ES-I3 (cell line): ENCODE measurements around the gene NRIP3.
"Not testable (repeated sequence)": the region's sequence is repeated elsewhere in the genome, so short reads cannot be mapped to it uniquely, and the experiment has no call there.

Experiments used
- H3K36me3 ChIP-seq: 2 replicates; pipeline ENCODE4 v1.6.1; 2013; ENCODE audit warnings: mild to moderate bottlenecking, low read length, control low read depth, moderate library complexity; ENCODE audit not compliant: insufficient read depth
- H3K4me1 ChIP-seq: 2 replicates; pipeline ENCODE4 v1.6.1; 2013; ENCODE audit warnings: mild to moderate bottlenecking, control low read depth, low read length; ENCODE audit not compliant: insufficient read depth
- H3K9ac ChIP-seq: 2 replicates; pipeline ENCODE4 v1.6.1; 2013; ENCODE audit warnings: low read depth, mild to moderate bottlenecking, low read length, moderate library complexity
- H3K9me3 ChIP-seq: 2 replicates; pipeline ENCODE4 v1.6.1; 2013; ENCODE audit warnings: mild to moderate bottlenecking, low read length, moderate library complexity; ENCODE audit not compliant: control insufficient read depth, insufficient read depth

NRIP3 gene

GRCh38 chr11:9028581-9028980 is 24.8 kb upstream of the NRIP3 start:
- no peaks in the 10 kb centered on the region for H3K36me3 ChIP-seq
- H3K4me1 ChIP-seq: no peaks in the 10 kb centered on the region
- no peak overlapping the region for H3K9ac ChIP-seq
- no peaks in the 10 kb centered on the region for H3K9me3 ChIP-seq

GRCh38 chr11:9025101-9025850 is 21.5 kb upstream of the NRIP3 start:
- H3K9ac ChIP-seq: no peak overlapping the region
- no peaks in the 10 kb centered on the region for H3K9me3 ChIP-seq
- no peaks in the 10 kb centered on the region for H3K4me1 ChIP-seq
- no peaks in the 10 kb centered on the region for H3K36me3 ChIP-seq

GRCh38 chr11:9022961-9023680 is 19.3 kb upstream of the NRIP3 start:
- no peaks in the 10 kb centered on the region for H3K4me1 ChIP-seq
- H3K9ac ChIP-seq: no peak overlapping the region
- no peaks in the 10 kb centered on the region for H3K36me3 ChIP-seq

GRCh38 chr11:9020916-9021315 is 17.1 kb upstream of the NRIP3 start:
- H3K4me1 ChIP-seq: no peaks in the 10 kb centered on the region
- no peaks in the 10 kb centered on the region for H3K9me3 ChIP-seq
- no peaks in the 10 kb centered on the region for H3K36me3 ChIP-seq
- H3K9ac ChIP-seq: no peak overlapping the region

More at GRCh38 chr11:9022961-9023680, 19.3 kb upstream of the NRIP3 start:
- no peaks in the 10 kb centered on the region for H3K9me3 ChIP-seq

GRCh38 chr11:9019861-9020260 is 16.1 kb upstream of the NRIP3 start:
- no peaks in the 10 kb centered on the region for H3K9me3 ChIP-seq
- no peaks in the 10 kb centered on the region for H3K36me3 ChIP-seq
- H3K4me1 ChIP-seq: no peaks in the 10 kb centered on the region; the same call in 1 of the 2 replicates
- no peak overlapping the region for H3K9ac ChIP-seq

- H3K36me3 ChIP-seq: no peaks in the 10 kb centered on the region
- H3K4me1 ChIP-seq: no peaks in the 10 kb centered on the region; the same call in 1 of the 2 replicates
- H3K9me3 ChIP-seq: no peaks in the 10 kb centered on the region
- no peak overlapping the region for H3K9ac ChIP-seq
These were observed 14.0 kb upstream of the NRIP3 start for GRCh38 chr11:9017773-9018172.

- no peaks in the 10 kb centered on the region for H3K36me3 ChIP-seq
- no peaks in the 10 kb centered on the region for H3K9me3 ChIP-seq
- no peak overlapping the region for H3K9ac ChIP-seq
- H3K4me1 ChIP-seq: no peaks in the 10 kb centered on the region; the same call in 1 of the 2 replicates
These were observed 13.3 kb upstream of the NRIP3 start for GRCh38 chr11:9016916-9017642.

GRCh38 chr11:9015677-9016076 is 11.9 kb upstream of the NRIP3 start:
- H3K9me3 ChIP-seq: no peaks in the 10 kb centered on the region
- H3K36me3 ChIP-seq: no peaks in the 10 kb centered on the region
- no peaks in the 10 kb centered on the region; the same call in 1 of the 2 replicates for H3K4me1 ChIP-seq
- no peak overlapping the region for H3K9ac ChIP-seq

- Histone ChIP-seq H3K9me3 (no peaks in the 10 kb centered on the region), H3K36me3 (no peaks in the 10 kb centered on the region), H3K4me1 (no peaks in the 10 kb centered on the region; the same call in 1 of the 2 replicates), H3K9ac (no peak overlapping the region)
These were observed 11.0 kb upstream of the NRIP3 start for GRCh38 chr11:9014826-9015225.

- Histone ChIP-seq H3K9me3 (no peaks in the 10 kb centered on the region), H3K4me1 (no peaks in the 10 kb centered on the region; the same call in 1 of the 2 replicates), H3K9ac (no peak overlapping the region), H3K36me3 (no peaks in the 10 kb centered on the region)
These were observed 9.6 kb upstream of the NRIP3 start for GRCh38 chr11:9013373-9013772.

GRCh38 chr11:9009538-9009937 is 5.7 kb upstream of the NRIP3 start:
- not testable (repeated sequence) for H3K9ac ChIP-seq

GRCh38 chr11:9008661-9009060 is 4.9 kb upstream of the NRIP3 start:
- no peak overlapping the region for H3K9ac ChIP-seq
- no peaks in the 10 kb centered on the region for H3K4me1 ChIP-seq
- no peaks in the 10 kb centered on the region for H3K9me3 ChIP-seq
- no peaks in the 10 kb centered on the region for H3K36me3 ChIP-seq

More at GRCh38 chr11:9009538-9009937, 5.7 kb upstream of the NRIP3 start:
- H3K36me3 ChIP-seq, H3K9me3 ChIP-seq, H3K4me1 ChIP-seq: not testable (repeated sequence)

GRCh38 chr11:9008011-9008550 is 4.3 kb upstream of the NRIP3 start:
- H3K9me3 ChIP-seq: no peaks in the 10 kb centered on the region
- H3K36me3 ChIP-seq: no peaks in the 10 kb centered on the region
- H3K4me1 ChIP-seq: no peaks in the 10 kb centered on the region
- no peak overlapping the region for H3K9ac ChIP-seq

- Histone ChIP-seq H3K36me3 (no peaks in the 10 kb centered on the region), H3K4me1 (no peaks in the 10 kb centered on the region), H3K9me3 (no peaks in the 10 kb centered on the region), H3K9ac (no peak overlapping the region)
These were observed 1.3 kb upstream of the NRIP3 start for GRCh38 chr11:9005087-9005486.
